Measurements from ENCODE around the gene ZFHX3.

The ZFHX3 gene

GRCh38 chr16:73037845-73038570, 9.9 kb downstream of the ZFHX3 start:
- no peak for DNase-seq (ENCODE audit: low read depth in 3 of 3)

- no peak for DNase-seq (ENCODE audit: low read depth in 3 of 3)
Measured at GRCh38 chr16:73037331-73037745, 10.6 kb downstream of the ZFHX3 start.

GRCh38 chr16:73036074-73036826, 11.7 kb downstream of the ZFHX3 start:
- no peak for DNase-seq (ENCODE audit: low read depth in 3 of 3)

- DNase-seq (ENCODE audit: low read depth in 3 of 3) = no peak
Measured at GRCh38 chr16:73034374-73034773, 13.6 kb downstream of the ZFHX3 start.

- no peak for DNase-seq (ENCODE audit: low read depth in 3 of 3)
Measured at GRCh38 chr16:73033271-73033998, 14.5 kb downstream of the ZFHX3 start.

GRCh38 chr16:73032541-73033270, 15.2 kb downstream of the ZFHX3 start:
- no peak for DNase-seq (ENCODE audit: low read depth in 3 of 3)

- no peak for DNase-seq (ENCODE audit: low read depth in 3 of 3)
Measured at GRCh38 chr16:73031984-73032383, 15.9 kb downstream of the ZFHX3 start.

GRCh38 chr16:73031155-73031866, 16.6 kb downstream of the ZFHX3 start:
- DNase-seq (ENCODE audit: low read depth in 3 of 3) = no peak

- no peak for DNase-seq (ENCODE audit: low read depth in 3 of 3)
Measured at GRCh38 chr16:73028721-73029361, 19.1 kb downstream of the ZFHX3 start.

GRCh38 chr16:73028263-73028662, 19.7 kb downstream of the ZFHX3 start:
- no peak for DNase-seq (ENCODE audit: low read depth in 3 of 3)

GRCh38 chr16:73027685-73028111, 20.2 kb downstream of the ZFHX3 start:
- DNase-seq (ENCODE audit: low read depth in 3 of 3) = no peak

- no peak for DNase-seq (ENCODE audit: low read depth in 3 of 3)
Measured at GRCh38 chr16:73026754-73027684, 20.9 kb downstream of the ZFHX3 start.

- no peak for DNase-seq (ENCODE audit: low read depth in 3 of 3)
Measured at GRCh38 chr16:73025856-73026210, 22.1 kb downstream of the ZFHX3 start.

GRCh38 chr16:73025151-73025855, 22.6 kb downstream of the ZFHX3 start:
- DNase-seq (ENCODE audit: low read depth in 3 of 3) = no peak

- DNase-seq (ENCODE audit: low read depth in 3 of 3) = no peak
Measured at GRCh38 chr16:73024571-73025105, 23.3 kb downstream of the ZFHX3 start.

- DNase-seq (ENCODE audit: low read depth in 3 of 3) = no peak
Measured at GRCh38 chr16:73023752-73024570, 24.0 kb downstream of the ZFHX3 start.

GRCh38 chr16:73023320-73023719, 24.6 kb downstream of the ZFHX3 start:
- DNase-seq (ENCODE audit: low read depth in 3 of 3) = no peak

- no peak for DNase-seq (ENCODE audit: low read depth in 3 of 3)
Measured at GRCh38 chr16:73022534-73022933, 25.4 kb downstream of the ZFHX3 start.
